HG02938 (cell line): ENCODE results near the gene LAMB1.
"Not testable (repeated sequence)": the region's sequence is repeated elsewhere in the genome, so short reads cannot be mapped to it uniquely, and the experiment has no call there.

Experiments used
- ATAC-seq: cut with Tn5 transposase; IDR thresholded peaks from one replicate; pipeline ENCODE4 v1.9.1; 2021; ENCODE audit warnings: mild to moderate bottlenecking, moderate library complexity; ENCODE audit not compliant: unreplicated experiment

The LAMB1 gene

GRCh38 chr7:108002726-108003598, at the start of gene LAMB1:
TSS of gene LAMB1 (minus strand) at chr7:108003161. CDS start at chr7:108002885, 276 bp downstream.
- no peak for ATAC-seq

GRCh38 chr7:108051454-108051853, 48.5 kb upstream of the LAMB1 start:
- ATAC-seq: no peak

- ATAC-seq: no peak
Observed at GRCh38 chr7:108049962-108050361, 47.0 kb upstream of the LAMB1 start.

- ATAC-seq: no peak
Observed at GRCh38 chr7:108048422-108048821, 45.5 kb upstream of the LAMB1 start.

GRCh38 chr7:108046952-108047506, 44.1 kb upstream of the LAMB1 start:
- no peak for ATAC-seq

- ATAC-seq: no peak
Observed at GRCh38 chr7:108045669-108046068, 42.7 kb upstream of the LAMB1 start.

- no peak for ATAC-seq
Observed at GRCh38 chr7:108045154-108045553, 42.2 kb upstream of the LAMB1 start.

GRCh38 chr7:108044345-108044744, 41.4 kb upstream of the LAMB1 start:
- no peak for ATAC-seq

GRCh38 chr7:108038986-108039385, 36.0 kb upstream of the LAMB1 start:
- no peak for ATAC-seq

GRCh38 chr7:108037741-108038140, 34.8 kb upstream of the LAMB1 start:
- ATAC-seq: no peak

- ATAC-seq: no peak
Observed at GRCh38 chr7:108037140-108037539, 34.2 kb upstream of the LAMB1 start.

GRCh38 chr7:108034586-108034985, 31.6 kb upstream of the LAMB1 start:
- ATAC-seq: no peak

GRCh38 chr7:108033776-108034497, 31.0 kb upstream of the LAMB1 start:
- ATAC-seq: no peak

- not testable (repeated sequence) for ATAC-seq
Observed at GRCh38 chr7:108033309-108033708, 30.3 kb upstream of the LAMB1 start.

GRCh38 chr7:108030516-108030915, 27.6 kb upstream of the LAMB1 start:
- ATAC-seq: no peak

GRCh38 chr7:108029034-108029433, 26.1 kb upstream of the LAMB1 start:
- no peak for ATAC-seq

- ATAC-seq: no peak
Observed at GRCh38 chr7:108028111-108028510, 25.1 kb upstream of the LAMB1 start.

GRCh38 chr7:108027239-108027638, 24.3 kb upstream of the LAMB1 start:
- no peak for ATAC-seq

GRCh38 chr7:108026647-108027046, 23.7 kb upstream of the LAMB1 start:
- no peak for ATAC-seq

GRCh38 chr7:108026116-108026515, 23.2 kb upstream of the LAMB1 start:
- ATAC-seq: no peak

GRCh38 chr7:108024538-108024937, 21.6 kb upstream of the LAMB1 start:
- ATAC-seq: no peak

GRCh38 chr7:108020585-108020984, 17.6 kb upstream of the LAMB1 start:
- ATAC-seq: no peak
